Measurements from ENCODE around the gene SEC11C. TPM values are rescaled to one million over a fixed set of nuclear protein-coding genes. Genes with fewer than 3 reads are reported as not detected.

Gene SEC11C
- 211 and 297 TPM in 2 replicates for total RNA-seq (2016; rRNA removed; fragmentation: Illumina TruSeq; extraction: Trizol)
- 258 and 292 TPM in 2 replicates for total RNA-seq (2016; cell fraction: cytosol; rRNA removed; fragmentation: Illumina TruSeq; extraction: Trizol; ENCODE audit: low read depth)
- total RNA-seq (2016; cell fraction: insoluble cytoplasmic fraction; rRNA removed; fragmentation: Illumina TruSeq; extraction: Trizol) = 217 and 309 TPM in 2 replicates
- 238 and 248 TPM in 2 replicates for total RNA-seq (2016; cell fraction: membrane; rRNA removed; fragmentation: Illumina TruSeq; extraction: Trizol)
- total RNA-seq (2016; cell fraction: nucleus; rRNA removed; fragmentation: Illumina TruSeq; extraction: Trizol) = 207 and 249 TPM in 2 replicates
- 59.2 and 71.9 TPM in 2 replicates for polyA plus RNA-seq (2011; rRNA removed)
- polyA plus RNA-seq (2011; cell fraction: cytosol; rRNA removed) = 66.6 and 92.7 TPM in 2 replicates
- polyA plus RNA-seq (2011; cell fraction: nucleus; rRNA removed) = 18.0 and 26.4 TPM in 2 replicates
- polyA plus RNA-seq (2012) = 158 and 241 TPM in 2 replicates
- polyA plus RNA-seq (2016; cell fraction: cytosol; fragmentation: Illumina TruSeq; extraction: Trizol; ENCODE audit: low read depth) = 266 and 357 TPM in 2 replicates
- 190 and 205 TPM in 2 replicates for polyA plus RNA-seq (2016; cell fraction: insoluble cytoplasmic fraction; fragmentation: Illumina TruSeq; extraction: Trizol; ENCODE audit: low read depth)
- polyA plus RNA-seq (2016; cell fraction: membrane; fragmentation: Illumina TruSeq; extraction: Trizol; ENCODE audit: low read depth) = 188 and 231 TPM in 2 replicates
- polyA plus RNA-seq (2016; cell fraction: nucleus; fragmentation: Illumina TruSeq; extraction: Trizol; ENCODE audit: insufficient read depth, low read depth) = 302 and 338 TPM in 2 replicates
- 10.4 and 21.3 TPM in 2 replicates for polyA minus RNA-seq (2011; rRNA and poly(A)+ RNA removed; ENCODE audit: low replicate concordance)
- polyA minus RNA-seq (2011; cell fraction: cytosol; rRNA and poly(A)+ RNA removed) = 23.8 and 24.0 TPM in 2 replicates
- polyA minus RNA-seq (2011; cell fraction: nucleus; rRNA and poly(A)+ RNA removed) = 25.4 and 28.5 TPM in 2 replicates
- Bru-seq, nascent RNA = percentile 94 among the genes with signal in this experiment
- BruChase-seq, experiment 1, labeled RNA remaining after a 6-hour chase = percentile 90 among the genes with signal in this experiment
- percentile 90 among the genes with signal in this experiment for BruChase-seq, experiment 2, labeled RNA remaining after a 2-hour chase
- long read RNA-seq, experiment 1, transcript SEC11C-204 (6 exons, 1,202 nt) = major isoform, 196 of 221 reads
- long read RNA-seq, experiment 1, transcript SEC11C-203 (3 exons, 1,088 nt) = minor isoform, 9 of 221 reads
- long read RNA-seq, experiment 1, transcript SEC11C-205 (5 exons, 718 nt) = minor isoform, 5 of 221 reads
- long read RNA-seq, experiment 1, partial matches to known transcripts = 2 of 221 reads
- long read RNA-seq, experiment 1, other reads (novel, unspliced or antisense) = 6 of 221 reads
- long read RNA-seq, experiment 2, transcript SEC11C-205 (5 exons, 718 nt) = minor isoform, 7 of 202 reads
- long read RNA-seq, experiment 2, transcript SEC11C-204 (6 exons, 1,202 nt) = major isoform, 162 of 202 reads
- long read RNA-seq, experiment 2, partial matches to known transcripts = 15 of 202 reads
- long read RNA-seq, experiment 2, other reads (novel, unspliced or antisense) = 10 of 202 reads

- intact Hi-C loops (cut with micrococcal nuclease; ENCODE audit: unreplicated experiment) (loop anchor here (1.0 kb wide), 1 partner anchor 55 kb away; no protein-coding TSS in a partner anchor), in situ Hi-C loops (cut with HindIII; ENCODE audit: extremely low pct_ligation_motif_present, low pct_unique_long_range_greater_than_20kb) (no loop called here)
- ATAC-seq (peak; percentile 88), FAIRE-seq (peak; percentile 40), DNase-seq (ENCODE audit: low spot score) (peak; percentile 95)
- Histone ChIP-seq H3K36me3 (replicated peaks in 1 of 2; ENCODE audit: control insufficient read depth in 1 of 2, insufficient read depth in 2 of 2, low read length in 2 of 2) (no peaks in the 10 kb centered on the region), H2AFZ (ENCODE audit: low read length) (no peak within 1 kb of the TSS), H3K27ac (ENCODE audit: extremely low read length, insufficient read depth, low read length) (peak within 1 kb of the TSS; percentile 83), H3K4me1 (ENCODE audit: insufficient read depth, low read length) (peaks cover 34% of the 10 kb centered on the region), H3K4me3 (replicated peaks in 1 of 3; ENCODE audit: insufficient read depth in 1 of 3, low read depth in 2 of 3, low read length in 3 of 3) (peak within 1 kb of the TSS; percentile 83 to 98 (median 86)), H3K27me3 (ENCODE audit: control insufficient read depth in 1 of 2, insufficient read depth in 2 of 2, low read length in 2 of 2) (no peaks in the 10 kb centered on the region; a peak in 1 of 5 replicates), H3K9ac (ENCODE audit: insufficient read depth, low read depth, low read length) (peak within 1 kb of the TSS; percentile 90), H3K9me3 (ENCODE audit: low read length) (no peaks in the 10 kb centered on the region), H4K20me1 (ENCODE audit: insufficient read depth, low read length) (no peaks in the 10 kb centered on the region), H3K79me2 (ENCODE audit: insufficient read depth, low read length) (peaks cover 36% of the 10 kb centered on the region), H3K4me2 (ENCODE audit: low read depth, low read length) (peak within 1 kb of the TSS; percentile 94)
- ChIA-PET POLR2A (no interaction called here), CTCF (ENCODE audit: low intra/inter-chr PET ratio, low total read pairs) (no interaction called here)
- WGBS (ENCODE audit: low lambda C conversion rate) = under 1% methylated on average over 13 of the region's 55 CpGs
- BruUV-seq (replicated peaks) = no TSS peak
- TF ChIP-seq ZSCAN22 (CRISPR knock-in tag; IDR thresholded peaks at IDR 0.05) (no peak), ZNF296 (CRISPR knock-in tag; conservative IDR thresholded peaks at IDR 0.05) (no peak), ATF1 (CRISPR knock-in tag; IDR thresholded peaks at IDR 0.05) (no peak), PAX8 (CRISPR knock-in tag; IDR thresholded peaks at IDR 0.05; ENCODE audit: borderline replicate concordance) (peak; percentile 87; the same call in 1 of the 2 replicates), HNRNPH1 (optimal IDR thresholded peaks at IDR 0.05; ENCODE audit: low read depth, low read length) (no peak), ZNF609 (CRISPR knock-in tag; IDR thresholded peaks at IDR 0.05; ENCODE audit: borderline replicate concordance) (peak; percentile 21; the same call in 1 of the 2 replicates), YEATS4 (CRISPR knock-in tag; IDR thresholded peaks at IDR 0.05; ENCODE audit: borderline replicate concordance) (peak; percentile 63; the same call in 1 of the 2 replicates), ZNF10 (CRISPR knock-in tag; IDR thresholded peaks at IDR 0.05; ENCODE audit: borderline replicate concordance, low read depth) (no peak), BORCS8-MEF2B (CRISPR knock-in tag; IDR thresholded peaks at IDR 0.05) (peak; percentile 14; the same call in 1 of the 2 replicates), ATF5 (CRISPR knock-in tag; IDR thresholded peaks at IDR 0.05; ENCODE audit: low read depth) (no peak), ZNF17 (CRISPR knock-in tag; IDR thresholded peaks at IDR 0.05) (no peak)
Observed at GRCh38 chr18:59139615-59140301, at the start of gene SEC11C. Gene SEC11C, plus strand, starts transcription at chr18:59139884. Its CDS starts 65 bp downstream, at chr18:59139949.
